SHP77 (cell line): ENCODE measurements around the gene RPL41.

Experiments
- DNase-seq, 2 experiments: peaks; one replicate each; lab custom pipeline; 2025; lab: John Stamatoyannopoulos, UW

Gene RPL41

DNA sequence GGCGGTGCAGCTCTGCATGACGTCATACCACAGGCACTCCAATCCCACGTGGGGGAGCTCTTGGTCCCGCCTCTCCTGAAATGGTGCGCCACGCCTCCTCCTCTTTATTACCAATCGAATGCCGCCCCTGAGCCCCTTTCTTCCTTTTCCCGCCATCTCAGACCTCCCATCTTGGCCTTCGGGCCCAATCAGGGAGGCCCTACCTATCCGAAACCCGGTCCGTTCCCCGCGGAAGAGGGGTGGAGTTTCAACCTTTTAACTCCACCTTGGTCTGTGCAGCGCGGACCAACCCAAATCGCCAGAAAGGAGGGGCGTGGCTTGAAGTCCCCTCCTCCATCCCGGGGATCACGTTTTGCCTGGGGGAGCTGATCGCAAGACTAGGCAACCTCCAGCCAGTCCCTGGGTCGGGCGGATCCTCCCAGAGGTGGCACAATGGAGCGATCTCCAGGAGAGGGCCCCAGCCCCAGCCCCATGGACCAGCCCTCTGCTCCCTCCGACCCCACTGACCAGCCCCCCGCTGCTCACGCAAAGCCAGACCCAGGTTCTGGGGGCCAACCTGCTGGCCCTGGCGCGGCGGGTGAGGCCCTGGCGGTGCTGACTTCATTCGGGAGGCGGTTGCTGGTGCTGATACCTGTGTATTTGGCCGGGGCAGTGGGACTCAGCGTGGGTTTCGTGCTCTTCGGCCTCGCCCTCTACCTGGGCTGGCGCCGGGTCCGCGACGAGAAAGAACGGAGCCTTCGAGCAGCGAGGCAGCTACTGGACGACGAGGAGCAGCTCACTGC is 11.6 kb downstream of the RPL41 start, which contains the start of gene ESYT1:
Gene ESYT1 (plus strand): TSS at position 380 of the 782 bp plus-strand sequence. CDS start 53 bp downstream, at position 433.
- peak; percentile 99 for DNase-seq

DNA sequence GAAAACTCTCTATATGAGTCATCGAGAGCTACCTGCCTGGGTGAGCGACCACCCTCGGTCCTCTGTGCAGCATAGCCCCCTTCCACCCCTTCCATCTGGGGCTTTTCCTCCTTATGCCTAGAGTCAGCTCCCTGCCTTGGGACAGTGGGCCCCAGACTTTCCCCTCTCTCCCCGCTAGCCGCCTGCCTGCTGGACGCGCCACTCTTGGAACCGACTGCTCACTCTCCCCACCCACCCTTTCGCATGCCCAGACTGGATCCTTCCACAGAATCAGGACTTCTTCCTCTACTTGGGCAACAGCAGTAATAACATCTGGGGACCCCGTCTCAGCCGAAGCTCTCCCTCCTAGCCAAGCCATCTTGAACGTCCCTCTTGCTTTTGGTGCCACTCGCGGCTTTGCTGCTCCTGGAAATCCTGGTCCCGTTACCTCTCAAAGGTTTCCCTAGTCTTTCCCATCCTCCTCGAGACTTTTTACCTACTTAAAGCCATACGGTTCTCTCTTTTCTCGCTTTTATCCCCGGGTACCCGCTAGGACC is 12.3 kb downstream of the RPL41 start:
- DNase-seq = no peak

DNA sequence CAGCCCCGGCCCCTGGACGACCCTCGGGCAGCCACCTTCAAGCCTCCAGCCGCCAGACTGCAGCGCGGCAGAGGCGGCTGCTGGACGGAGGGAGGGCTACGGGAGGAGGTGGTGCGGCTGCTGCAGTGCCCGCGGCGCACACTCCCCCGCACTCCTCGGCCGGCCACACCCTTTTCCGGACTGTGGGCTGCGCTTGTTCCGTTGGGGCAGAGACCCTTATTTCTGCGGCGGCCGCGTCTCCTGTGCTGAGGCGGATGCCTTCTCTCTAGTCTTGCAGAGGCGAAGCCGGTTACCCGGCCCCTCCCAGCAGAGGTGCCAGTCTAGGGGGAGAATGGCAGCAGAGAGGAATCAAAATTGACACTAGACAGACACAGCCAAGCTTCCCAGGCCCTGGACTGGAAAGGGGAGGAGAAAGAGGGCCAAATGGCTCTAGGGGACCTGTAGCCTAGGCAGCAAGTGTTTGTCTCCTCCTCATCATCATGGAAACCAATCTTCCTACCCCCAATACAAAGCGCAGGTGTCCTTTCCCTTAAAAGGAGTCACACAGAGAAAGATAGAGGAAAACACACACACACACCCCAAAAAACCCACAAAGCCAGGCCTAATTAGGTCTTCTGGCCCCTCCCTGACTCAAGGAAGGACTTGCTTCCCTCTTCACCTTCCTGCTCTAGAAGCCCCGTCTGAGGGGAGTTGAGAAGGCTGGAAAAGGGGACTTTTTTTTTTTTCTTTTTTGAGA is 12.9 kb downstream of the RPL41 start:
- peak in 1 of 2 experiments; percentile 63 for DNase-seq

DNA sequence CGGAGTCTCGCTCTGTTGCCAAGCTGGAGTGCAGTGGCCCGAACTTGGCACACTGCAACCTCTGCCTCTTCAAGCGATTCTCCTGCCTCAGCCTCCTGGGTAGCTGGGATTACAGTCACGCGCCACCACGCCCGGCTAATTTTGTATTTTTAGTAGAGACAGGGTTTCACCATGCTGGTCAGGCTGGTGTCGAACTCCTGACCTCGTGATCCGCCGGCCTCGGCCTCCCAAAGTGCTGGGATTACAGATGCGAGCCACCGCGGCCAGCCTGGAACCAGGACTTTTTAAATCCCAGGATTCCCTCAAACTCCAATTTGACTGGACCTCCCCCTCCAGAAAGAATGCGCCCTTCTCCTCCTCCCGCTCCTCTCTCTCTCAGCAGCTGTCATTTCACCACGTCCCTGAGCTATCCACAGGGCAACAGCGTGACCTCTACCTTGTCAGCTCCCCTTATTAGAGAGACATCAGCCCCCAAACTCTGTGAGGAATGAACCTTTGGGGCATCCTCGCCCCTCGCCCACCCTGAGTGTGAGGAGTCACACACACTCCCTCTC is 13.6 kb downstream of the RPL41 start:
- no peak for DNase-seq

DNA sequence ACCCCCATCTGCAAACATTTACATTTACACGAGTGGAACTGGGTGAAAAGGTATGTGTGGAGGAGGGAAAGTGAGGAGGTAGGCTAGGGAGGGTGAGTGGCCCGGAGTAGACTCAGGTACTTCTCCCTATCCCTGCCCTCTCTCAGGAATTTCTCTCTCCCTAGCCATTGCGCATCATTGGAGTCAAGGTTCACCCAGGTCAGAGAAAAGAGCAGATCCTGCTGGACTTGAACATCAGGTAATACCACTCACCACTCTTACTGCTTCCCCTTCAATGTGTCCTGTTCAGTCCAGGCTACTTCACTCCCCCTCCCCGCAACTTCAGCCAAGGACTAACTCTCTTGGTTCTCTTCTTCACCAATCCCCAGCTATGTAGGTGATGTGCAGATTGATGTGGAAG is 14.4 kb downstream of the RPL41 start:
- DNase-seq = no peak

DNA sequence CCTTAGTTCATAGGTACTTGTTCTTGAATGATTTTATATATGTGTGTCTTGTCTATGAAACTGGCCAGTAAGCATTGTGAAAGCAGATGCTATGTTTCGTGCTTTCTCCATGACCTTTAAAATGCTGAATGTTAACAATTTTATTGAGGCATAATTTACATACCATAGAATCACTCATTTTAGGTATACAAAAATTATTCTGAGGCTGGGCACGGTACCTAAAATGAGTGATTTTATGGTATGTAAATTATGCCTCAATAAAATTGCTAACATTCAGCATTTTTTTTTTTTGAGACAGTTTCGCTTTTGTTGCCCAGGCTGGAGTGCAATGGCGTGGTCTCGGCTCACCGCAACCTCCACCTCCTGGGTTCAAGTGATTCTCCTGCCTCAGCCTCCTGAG is 18.5 kb downstream of the RPL41 start:
- no peak for DNase-seq

DNA sequence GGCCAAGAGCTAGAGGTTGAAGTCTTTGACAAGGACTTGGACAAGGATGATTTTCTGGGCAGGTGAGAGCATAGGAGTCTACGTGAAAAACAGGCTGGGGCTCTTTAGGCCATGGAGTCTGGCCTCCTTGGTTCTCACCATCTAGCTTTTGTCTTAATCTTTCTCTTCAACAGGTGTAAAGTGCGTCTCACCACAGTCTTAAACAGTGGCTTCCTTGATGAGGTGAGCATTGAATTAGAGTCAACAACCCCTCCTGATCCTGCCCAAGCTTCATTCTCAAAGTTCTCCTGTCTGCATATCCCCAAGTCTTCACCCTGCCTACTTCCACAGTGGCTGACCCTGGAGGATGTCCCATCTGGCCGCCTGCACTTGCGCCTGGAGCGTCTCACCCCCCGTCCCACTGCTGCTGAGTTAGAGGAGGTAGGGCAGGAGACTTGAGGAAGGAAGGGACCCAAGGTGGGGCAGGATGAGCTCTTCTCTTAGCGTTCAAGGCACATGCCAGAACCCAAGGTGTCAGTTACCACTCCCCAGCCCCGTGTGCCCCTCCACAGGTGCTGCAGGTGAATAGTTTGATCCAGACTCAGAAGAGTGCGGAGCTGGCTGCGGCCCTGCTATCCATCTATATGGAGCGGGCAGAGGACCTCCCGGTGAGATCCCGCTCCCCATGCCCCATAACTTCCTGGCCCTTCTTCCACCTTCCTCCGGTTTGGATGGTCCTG is 21.6 kb downstream of the RPL41 start:
- DNase-seq = no peak

DNA sequence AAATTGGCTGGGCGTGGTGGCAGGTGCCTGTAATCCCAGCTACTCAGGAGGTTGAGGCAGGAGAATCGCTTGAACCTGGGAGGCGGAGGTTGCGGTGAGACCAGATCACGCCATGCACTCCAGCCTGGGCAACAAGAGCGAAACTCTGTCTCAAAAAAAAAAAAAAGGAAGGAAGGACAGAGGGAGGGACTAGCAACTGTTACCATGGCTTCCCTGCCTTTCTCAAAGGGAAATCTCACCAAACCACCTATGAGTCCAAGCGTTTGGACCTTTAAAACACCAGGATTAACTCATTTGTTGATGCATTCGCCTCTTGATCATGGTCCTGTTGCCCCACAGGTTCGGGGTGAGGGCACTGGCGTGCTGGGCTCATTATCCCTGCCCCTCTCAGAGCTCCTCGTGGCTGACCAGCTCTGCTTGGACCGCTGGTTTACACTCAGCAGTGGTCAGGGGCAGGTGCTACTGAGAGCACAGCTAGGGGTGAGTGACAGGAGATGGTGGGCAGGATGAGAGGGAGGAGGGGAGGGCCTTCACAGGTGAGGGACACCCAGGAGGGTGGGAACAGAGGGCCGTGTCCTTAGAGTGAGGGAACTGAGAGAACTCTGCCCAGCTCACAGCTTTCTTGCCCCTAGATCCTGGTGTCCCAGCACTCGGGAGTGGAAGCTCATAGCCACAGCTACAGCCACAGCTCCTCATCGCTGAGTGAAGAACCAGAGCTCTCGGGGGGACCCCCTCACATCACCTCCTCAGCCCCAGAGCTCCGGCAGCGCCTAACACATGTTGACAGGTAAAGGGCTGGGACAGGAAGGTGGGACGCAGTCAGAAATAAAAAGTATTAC is 25.7 kb downstream of the RPL41 start:
- no peak for DNase-seq

DNA sequence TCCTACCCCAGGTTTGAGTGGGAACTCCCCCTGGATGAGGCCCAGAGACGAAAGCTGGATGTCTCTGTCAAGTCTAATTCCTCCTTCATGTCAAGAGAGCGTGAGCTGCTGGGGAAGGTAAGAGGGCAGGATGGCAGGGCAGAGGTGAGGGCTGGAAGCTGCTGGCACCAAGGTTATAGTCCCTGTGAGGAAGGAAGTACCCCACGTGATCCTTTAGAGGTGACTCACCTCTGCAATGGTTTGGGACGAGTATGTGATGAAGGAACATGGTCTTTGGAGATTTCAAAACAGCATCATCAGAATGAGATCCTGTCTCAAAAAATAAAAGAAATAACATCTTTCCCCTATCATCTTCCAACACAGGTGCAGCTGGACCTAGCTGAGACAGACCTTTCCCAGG is 26.8 kb downstream of the RPL41 start:
- DNase-seq = no peak

DNA sequence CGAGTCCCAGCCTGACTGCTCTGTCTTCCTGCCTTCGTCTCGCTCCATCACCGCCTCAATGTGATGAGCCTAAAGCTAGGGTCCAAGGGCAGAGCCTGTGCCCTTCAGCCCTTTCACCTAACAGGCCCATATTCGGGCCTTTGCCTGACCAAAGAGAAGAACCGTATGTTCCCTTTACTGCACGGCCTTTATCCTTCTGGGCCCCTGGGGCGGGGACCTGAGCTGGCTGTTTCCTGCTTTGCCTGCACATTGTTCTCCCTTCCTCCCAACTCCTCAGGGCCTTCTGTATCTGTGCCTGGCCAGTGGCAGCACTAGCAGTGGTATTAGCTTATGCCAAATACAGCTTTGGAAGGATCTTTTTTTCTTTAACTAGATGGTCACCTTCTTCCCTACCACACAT is 27.4 kb downstream of the RPL41 start:
- no peak for DNase-seq

DNA sequence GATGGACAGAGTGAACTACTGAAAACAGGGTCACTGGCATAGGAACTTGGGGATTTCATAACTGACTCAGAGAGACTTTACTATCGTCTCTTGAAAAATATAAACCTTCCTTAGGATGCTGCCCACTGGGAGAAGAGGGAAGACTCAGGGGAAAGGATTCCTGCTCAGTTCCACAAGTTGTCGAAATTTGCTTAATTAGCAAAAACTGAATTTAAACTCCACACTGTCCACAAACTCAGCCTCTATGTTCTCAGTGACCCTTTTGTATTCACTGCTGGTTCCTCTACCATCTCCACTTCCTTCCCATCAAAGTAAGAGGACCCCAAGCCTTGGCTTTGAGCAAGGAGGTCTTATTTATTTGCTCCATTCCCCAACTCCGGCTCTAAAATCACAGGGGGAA is 28.8 kb downstream of the RPL41 start:
- DNase-seq = no peak

DNA sequence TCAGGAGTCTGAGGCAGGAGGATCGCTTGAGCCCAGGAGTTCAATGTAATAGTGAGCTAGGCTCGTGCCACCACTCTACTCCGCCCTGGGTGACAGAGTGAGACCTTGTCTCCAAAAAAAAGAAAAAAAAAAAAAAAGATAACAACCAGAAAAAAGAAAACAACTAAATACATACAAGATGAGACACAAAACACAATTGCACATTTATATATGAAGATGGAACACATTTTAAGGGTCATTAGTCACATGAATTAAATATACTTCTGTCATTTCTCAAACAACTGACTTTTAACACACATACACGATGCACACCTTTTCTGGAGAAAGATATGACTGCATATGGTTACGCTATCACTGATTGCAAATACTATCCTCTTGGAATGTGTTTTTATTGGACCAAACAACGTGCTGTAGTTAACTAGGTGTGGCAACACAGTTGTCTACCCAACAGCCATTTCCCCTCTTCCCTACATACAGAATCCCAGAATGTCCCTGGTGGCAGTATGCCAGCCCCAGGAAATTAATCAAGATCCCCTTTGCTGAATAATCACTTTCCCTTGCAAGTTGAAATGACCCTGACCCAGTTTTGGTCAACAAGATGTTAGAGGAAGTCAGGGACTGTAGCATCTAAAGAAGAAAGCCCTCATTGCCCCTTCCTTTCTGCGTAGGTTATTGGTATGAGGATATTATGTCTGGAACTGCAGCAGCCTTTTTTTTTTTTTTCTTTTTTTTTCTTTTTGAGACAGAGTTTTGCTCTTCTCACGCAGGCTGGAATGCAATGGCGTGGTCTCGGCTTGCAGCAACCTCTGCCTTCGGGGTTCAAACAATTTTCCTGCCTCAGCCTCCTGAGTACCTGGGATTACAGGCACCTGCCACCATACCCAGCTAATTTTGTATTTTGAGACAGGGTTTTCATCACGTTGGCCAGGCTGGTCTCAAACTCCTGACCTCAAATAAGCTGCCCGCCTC is 30.3 kb downstream of the RPL41 start:
- no peak for DNase-seq

DNA sequence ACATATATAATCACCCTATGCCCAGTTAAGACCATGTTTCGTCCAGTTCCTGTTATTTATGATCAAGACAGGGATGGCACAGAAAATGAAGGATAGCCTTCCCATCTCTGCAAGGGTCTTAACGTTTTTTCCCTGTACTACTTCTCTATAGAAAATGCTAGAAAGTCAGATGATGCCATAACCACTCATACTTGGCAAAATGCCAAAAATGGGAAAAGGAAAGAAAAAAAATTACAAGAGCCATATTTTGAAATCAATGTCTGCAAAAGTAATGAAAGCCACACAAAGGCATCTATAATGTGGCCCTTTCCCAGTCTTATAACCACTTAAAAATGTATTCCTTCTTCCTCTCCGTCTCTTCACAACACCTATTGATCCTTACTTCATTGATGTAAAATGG is 34.1 kb downstream of the RPL41 start:
- DNase-seq = no peak

DNA sequence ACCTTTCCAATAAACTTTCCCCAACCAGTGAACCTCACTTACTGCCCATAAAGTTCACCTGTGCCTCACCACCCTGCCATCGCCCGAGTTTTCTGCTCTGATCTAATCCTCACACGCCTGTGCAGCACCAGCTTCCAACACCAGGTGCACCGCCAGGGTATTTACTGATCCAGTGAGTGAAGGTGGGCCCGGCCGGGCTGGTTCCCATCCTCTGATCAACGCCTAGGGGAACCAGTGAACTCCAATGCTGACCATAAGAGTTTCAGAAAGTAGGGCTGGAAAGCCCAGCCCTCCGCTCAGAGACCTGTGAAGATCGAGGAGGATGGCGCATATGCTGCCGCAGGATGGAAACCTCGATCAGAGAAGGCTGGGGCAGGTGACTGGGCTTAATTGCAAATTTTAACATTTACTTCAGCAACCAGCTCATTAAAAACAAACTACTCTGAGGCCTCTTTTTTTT is 35.3 kb downstream of the RPL41 start:
- peak; percentile 84 for DNase-seq

DNA sequence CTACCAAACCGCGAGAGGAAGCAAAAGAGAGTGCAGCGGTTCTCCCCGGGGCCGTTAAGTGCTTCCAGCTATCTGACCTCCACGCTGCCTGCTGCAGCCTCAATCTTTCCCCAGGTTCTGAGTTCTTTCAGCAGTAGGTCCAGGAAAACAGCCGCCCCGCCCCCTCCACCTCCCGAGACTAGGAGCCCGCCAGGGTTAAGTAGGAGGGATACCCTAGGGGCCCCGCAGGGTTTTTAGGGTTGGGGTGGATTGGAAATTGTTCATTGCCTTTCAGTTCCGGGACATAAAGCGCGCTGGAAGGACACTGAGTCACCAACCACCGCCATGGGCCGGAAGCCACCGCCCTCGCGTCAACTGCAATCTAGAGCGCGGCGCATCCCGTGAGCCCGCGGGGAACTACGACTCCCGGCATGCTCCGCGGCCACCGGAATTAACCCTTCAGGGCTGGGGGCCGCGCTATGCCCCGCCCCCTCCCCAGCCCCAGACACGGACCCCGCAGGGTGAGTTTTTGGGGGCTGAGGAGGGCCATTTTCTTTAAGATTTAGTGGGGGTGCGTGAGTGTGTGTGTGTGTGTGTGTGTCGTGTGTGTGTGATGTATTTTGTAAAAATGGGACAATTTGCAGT is 35.8 kb downstream of the RPL41 start, which contains the start of gene MYL6B:
Gene MYL6B (plus strand): TSS at position 456 of the 624 bp plus-strand sequence. CDS start 1,332 bp downstream, outside the sequence.
- peak; percentile 83 to 93 for DNase-seq

DNA sequence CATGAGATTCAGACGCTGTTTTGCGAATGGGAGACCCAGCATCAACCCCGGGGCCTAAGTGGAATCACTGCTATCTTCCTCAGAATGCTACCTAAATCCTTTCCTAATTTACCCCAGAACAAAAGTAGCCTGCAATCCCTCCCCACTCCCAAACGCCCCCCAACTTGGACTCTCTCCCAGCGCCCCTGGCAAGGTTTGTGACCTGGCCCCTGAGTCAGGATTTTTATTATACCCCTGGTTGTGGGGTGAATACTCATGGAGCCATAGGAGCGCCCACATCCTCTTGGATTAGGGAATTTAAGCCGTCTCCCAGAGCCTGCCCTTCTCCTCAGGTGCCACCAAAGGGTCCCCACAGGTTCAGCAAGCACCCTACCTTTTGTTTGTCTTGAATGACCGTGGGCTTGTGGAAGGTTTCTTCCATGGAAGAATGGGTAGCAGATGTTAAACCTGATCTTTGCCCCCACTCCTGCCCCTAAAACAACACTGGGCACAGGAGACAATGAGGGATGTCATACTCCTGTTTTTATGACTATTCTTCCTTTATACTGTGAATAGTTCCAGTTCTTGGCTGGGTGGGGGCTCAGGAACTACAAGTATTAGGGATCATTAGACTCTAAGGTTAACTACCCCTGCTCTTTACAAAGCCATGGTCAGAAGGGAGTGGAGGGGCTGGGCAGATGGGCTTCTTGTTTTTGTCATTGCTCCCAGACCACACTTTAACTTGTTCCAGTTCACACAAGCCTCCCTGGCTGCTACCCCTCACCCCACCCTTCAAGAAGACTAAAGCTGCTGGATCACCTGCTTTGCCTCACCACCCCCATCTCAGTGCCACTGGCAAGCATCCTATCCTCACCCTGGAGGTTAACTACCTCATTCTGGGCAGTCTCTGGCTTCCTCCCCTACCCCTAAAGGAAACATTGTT is 36.6 kb downstream of the RPL41 start:
- no peak for DNase-seq

DNA sequence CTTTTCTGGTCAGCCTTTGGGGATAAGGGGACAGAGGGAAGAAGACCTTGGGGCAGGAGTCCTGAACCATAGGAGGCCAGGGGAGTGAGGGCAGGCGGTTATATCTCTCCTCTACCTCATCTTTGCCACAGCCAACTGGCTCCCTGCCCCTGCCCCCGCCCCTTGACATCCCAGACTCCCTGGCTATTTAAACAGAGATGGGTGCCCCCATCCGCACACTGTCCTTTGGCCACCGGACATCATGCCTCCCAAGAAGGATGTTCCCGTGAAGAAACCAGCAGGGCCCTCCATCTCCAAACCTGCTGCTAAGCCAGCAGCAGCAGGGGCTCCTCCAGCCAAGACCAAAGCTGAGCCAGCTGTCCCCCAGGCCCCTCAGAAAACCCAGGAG is 37.2 kb downstream of the RPL41 start:
- no peak for DNase-seq

DNA sequence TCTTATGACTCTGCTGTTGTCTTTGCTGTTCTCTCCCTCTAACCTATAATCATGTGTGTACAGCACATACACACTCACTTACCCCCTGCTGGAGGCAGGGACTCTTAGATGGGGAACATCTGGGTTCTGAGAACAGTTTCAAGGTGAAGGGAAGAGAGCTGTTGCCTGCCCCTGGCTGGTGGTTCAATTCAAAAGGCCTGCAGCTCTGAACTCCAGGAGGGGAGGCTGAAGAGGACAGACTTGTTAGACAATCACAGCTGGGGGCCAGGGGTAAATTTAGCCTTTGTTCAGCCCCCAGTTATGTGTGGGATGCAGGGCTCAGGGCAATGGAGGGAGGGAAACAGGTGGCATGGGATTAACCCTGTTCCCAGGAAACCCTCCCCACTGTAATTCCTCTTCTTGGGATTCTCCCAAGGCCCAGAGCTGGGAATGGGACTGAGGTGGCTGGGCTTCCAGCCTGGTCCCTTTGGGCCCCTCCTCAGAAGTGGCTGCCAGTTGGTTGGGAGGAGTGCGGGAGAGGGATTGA is 37.9 kb downstream of the RPL41 start:
- DNase-seq = no peak
